ENCODE results near the gene DPP6. TPM values are rescaled to one million over a fixed set of nuclear protein-coding genes. Genes with fewer than 3 reads are reported as not detected.

The DPP6 gene
- total RNA-seq, 1 experiment from 2014 or later, result not detected

- ChIA-PET POLR2A (ENCODE audit: low non-redundant PET) (no interaction called here), CTCF (no interaction called here)
- intact Hi-C loops (cut with micrococcal nuclease; ENCODE audit: unreplicated experiment), result no loop called here
- H3K27ac ChIP-seq (ENCODE audit: low read depth, low read length, poor library complexity, severe bottlenecking), result no peak overlapping the region
- DNase-seq (ENCODE audit: low spot score), result no peak
- H3K9me3 ChIP-seq (ENCODE audit: low read depth, low read length, poor library complexity, severe bottlenecking), result no peaks in the 10 kb centered on the region
- H3K36me3 ChIP-seq (ENCODE audit: insufficient read depth, low read length, poor library complexity, severe bottlenecking), result no peaks in the 10 kb centered on the region
- no TSS peak for BruUV-seq (replicated peaks)
- no peak overlapping the region for H3K4me3 ChIP-seq (ENCODE audit: low read depth, low read length, poor library complexity, severe bottlenecking)
- TF ChIP-seq CTCF (conservative IDR thresholded peaks at IDR 0.05; ENCODE audit: low read depth, low read length), result no peak
- no peak for TF ChIP-seq EZH2 (IDR thresholded peaks at IDR 0.05; ENCODE audit: borderline replicate concordance, low read depth, low read length, poor library complexity, severe bottlenecking)
- no peaks in the 10 kb centered on the region for H3K4me1 ChIP-seq (ENCODE audit: insufficient read depth, low read length, poor library complexity, severe bottlenecking)
- H3K27me3 ChIP-seq (replicated peaks; ENCODE audit: insufficient read depth, low read depth, low read length, poor library complexity), result peaks cover 3% of the 10 kb centered on the region
Observed at GRCh38 chr7:154304740-154305700, 252.8 kb downstream of the DPP6 start.

GRCh38 chr7:154306036-154306435 lies 253.8 kb downstream of the DPP6 start:
- H3K27ac ChIP-seq (ENCODE audit: low read depth, low read length, poor library complexity, severe bottlenecking), result no peak overlapping the region
- no peaks in the 10 kb centered on the region for H3K4me1 ChIP-seq (ENCODE audit: insufficient read depth, low read length, poor library complexity, severe bottlenecking)
- no peaks in the 10 kb centered on the region for H3K9me3 ChIP-seq (ENCODE audit: low read depth, low read length, poor library complexity, severe bottlenecking)
- CTCF ChIA-PET, result no interaction called here
- peaks cover 3% of the 10 kb centered on the region for H3K27me3 ChIP-seq (replicated peaks; ENCODE audit: insufficient read depth, low read depth, low read length, poor library complexity)
- DNase-seq (ENCODE audit: low spot score), result no peak
- H3K4me3 ChIP-seq (ENCODE audit: low read depth, low read length, poor library complexity, severe bottlenecking), result no peak overlapping the region
- intact Hi-C loops (cut with micrococcal nuclease; ENCODE audit: unreplicated experiment), result no loop called here
- no peaks in the 10 kb centered on the region for H3K36me3 ChIP-seq (ENCODE audit: insufficient read depth, low read length, poor library complexity, severe bottlenecking)
- POLR2A ChIA-PET (ENCODE audit: low non-redundant PET), result no interaction called here
- BruUV-seq (replicated peaks), result no TSS peak
- TF ChIP-seq CTCF (conservative IDR thresholded peaks at IDR 0.05; ENCODE audit: low read depth, low read length) (no peak), EZH2 (IDR thresholded peaks at IDR 0.05; ENCODE audit: borderline replicate concordance, low read depth, low read length, poor library complexity, severe bottlenecking) (no peak)

- Histone ChIP-seq H3K4me3 (ENCODE audit: low read depth, low read length, poor library complexity, severe bottlenecking) (no peak overlapping the region), H3K9me3 (ENCODE audit: low read depth, low read length, poor library complexity, severe bottlenecking) (no peaks in the 10 kb centered on the region), H3K4me1 (ENCODE audit: insufficient read depth, low read length, poor library complexity, severe bottlenecking) (no peaks in the 10 kb centered on the region), H3K27ac (ENCODE audit: low read depth, low read length, poor library complexity, severe bottlenecking) (no peak overlapping the region), H3K36me3 (ENCODE audit: insufficient read depth, low read length, poor library complexity, severe bottlenecking) (no peaks in the 10 kb centered on the region), H3K27me3 (replicated peaks; ENCODE audit: insufficient read depth, low read depth, low read length, poor library complexity) (peaks cover 3% of the 10 kb centered on the region)
- no peak for TF ChIP-seq CTCF (conservative IDR thresholded peaks at IDR 0.05; ENCODE audit: low read depth, low read length)
- no peak for TF ChIP-seq EZH2 (IDR thresholded peaks at IDR 0.05; ENCODE audit: borderline replicate concordance, low read depth, low read length, poor library complexity, severe bottlenecking)
- POLR2A ChIA-PET (ENCODE audit: low non-redundant PET), result no interaction called here
- CTCF ChIA-PET, result no interaction called here
- intact Hi-C loops (cut with micrococcal nuclease; ENCODE audit: unreplicated experiment), result no loop called here
- DNase-seq (ENCODE audit: low spot score), result no peak
- no TSS peak for BruUV-seq (replicated peaks)
Observed at GRCh38 chr7:154308928-154309327, 256.7 kb downstream of the DPP6 start.

Data from A673 (cell line).